Gastroesophageal sphincter (tissue), 3 donors: ENCODE results near the gene PKP3.

Experiments
- CTCF ChIP-seq, 4 experiments: fragments of 200-600 bp in 2 of 4; fragments of 450-650 bp in 2 of 4; sonication (generic) in 1 of 4; IDR thresholded peaks; one replicate each; pipeline ENCODE4 v1.5.1; 2017 to 2019; ENCODE audit warnings: antibody characterized with exemption in 4 of 4, mild to moderate bottlenecking in 2 of 4, moderate library complexity in 2 of 4
- EP300 ChIP-seq: sonication (generic); formaldehyde crosslinking; IDR thresholded peaks from one replicate; pipeline ENCODE4 v1.6.1; 2017; ENCODE audit warnings: antibody characterized with exemption, mild to moderate bottlenecking
- POLR2A ChIP-seq, 2 donors: fragments of 450-650 bp; IDR thresholded peaks; one replicate each; pipeline ENCODE4 v1.6.1; 2017; ENCODE audit warnings: antibody characterized with exemption in 2 of 2, mild to moderate bottlenecking in 2 of 2, moderate library complexity in 1 of 2
- POLR2AphosphoS5 ChIP-seq: sonication (generic); formaldehyde crosslinking; IDR thresholded peaks from one replicate; pipeline ENCODE4 v1.6.1; 2017; ENCODE audit warnings: antibody characterized with exemption

GRCh38 chr11:394858-395655 is 1.0 kb downstream of the PKP3 start:
- no peak for TF ChIP-seq POLR2AphosphoS5
- TF ChIP-seq CTCF (IDR thresholded peaks at IDR 0.05), result no peak
- TF ChIP-seq POLR2A (IDR thresholded peaks at IDR 0.05), result no peak
- TF ChIP-seq EP300, result no peak
